ENCODE results near the gene GCH1.

GCH1 gene

DNA sequence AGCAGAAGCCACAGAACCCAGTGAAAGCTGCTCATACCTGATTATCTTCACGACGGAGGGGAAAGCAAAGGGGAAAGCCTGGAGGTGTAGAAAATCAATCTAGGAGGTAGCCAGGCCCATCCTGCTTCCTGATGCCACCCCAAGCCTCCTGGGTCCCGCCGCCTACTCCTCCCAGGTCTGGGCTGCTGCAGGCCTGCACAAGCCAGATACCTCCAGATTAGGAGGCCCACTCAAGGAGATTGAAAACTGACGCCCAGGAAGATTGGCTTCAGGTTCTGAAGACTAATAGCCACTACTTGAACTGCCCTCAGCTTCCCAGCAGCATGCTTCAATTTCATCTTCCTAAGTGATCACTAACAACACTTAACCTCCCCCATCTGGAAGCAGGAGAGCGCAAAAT lies 87.1 kb downstream of the GCH1 start:
- H3K4me3 ChIP-seq (ENCODE audit: low read depth, low read length, poor library complexity, severe bottlenecking): no peak overlapping the region
- TF ChIP-seq, protein P1, sequence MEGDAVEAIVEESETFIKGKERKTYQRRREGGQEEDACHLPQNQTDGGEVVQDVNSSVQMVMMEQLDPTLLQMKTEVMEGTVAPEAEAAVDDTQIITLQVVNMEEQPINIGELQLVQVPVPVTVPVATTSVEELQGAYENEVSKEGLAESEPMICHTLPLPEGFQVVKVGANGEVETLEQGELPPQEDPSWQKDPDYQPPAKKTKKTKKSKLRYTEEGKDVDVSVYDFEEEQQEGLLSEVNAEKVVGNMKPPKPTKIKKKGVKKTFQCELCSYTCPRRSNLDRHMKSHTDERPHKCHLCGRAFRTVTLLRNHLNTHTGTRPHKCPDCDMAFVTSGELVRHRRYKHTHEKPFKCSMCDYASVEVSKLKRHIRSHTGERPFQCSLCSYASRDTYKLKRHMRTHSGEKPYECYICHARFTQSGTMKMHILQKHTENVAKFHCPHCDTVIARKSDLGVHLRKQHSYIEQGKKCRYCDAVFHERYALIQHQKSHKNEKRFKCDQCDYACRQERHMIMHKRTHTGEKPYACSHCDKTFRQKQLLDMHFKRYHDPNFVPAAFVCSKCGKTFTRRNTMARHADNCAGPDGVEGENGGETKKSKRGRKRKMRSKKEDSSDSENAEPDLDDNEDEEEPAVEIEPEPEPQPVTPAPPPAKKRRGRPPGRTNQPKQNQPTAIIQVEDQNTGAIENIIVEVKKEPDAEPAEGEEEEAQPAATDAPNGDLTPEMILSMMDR (IDR thresholded peaks at IDR 0.05; ENCODE audit: low read length): no peak
- no peak for TF ChIP-seq EZH2 (IDR thresholded peaks at IDR 0.05; ENCODE audit: borderline replicate concordance, low read length)
- no peaks in the 10 kb centered on the region for H3K27me3 ChIP-seq (ENCODE audit: insufficient read depth, low read length)
- no peak overlapping the region for H3K9ac ChIP-seq (ENCODE audit: low read length)
- no peak overlapping the region for H3K27ac ChIP-seq (ENCODE audit: low read depth, low read length, poor library complexity, severe bottlenecking)
- no peaks in the 10 kb centered on the region for H3F3A ChIP-seq (ENCODE audit: insufficient read depth, low read length)
- no peaks in the 10 kb centered on the region for H3K4me1 ChIP-seq (ENCODE audit: insufficient read depth, low read length, severe bottlenecking)
- H3K9me3 ChIP-seq (ENCODE audit: low read length): no peaks in the 10 kb centered on the region
- H3K9me2 ChIP-seq (ENCODE audit: low read depth, low read length): no peaks in the 10 kb centered on the region
- H3K79me2 ChIP-seq (ENCODE audit: insufficient read depth, low read length): no peaks in the 10 kb centered on the region
- H3K36me3 ChIP-seq (ENCODE audit: insufficient read depth, low read length): no peaks in the 10 kb centered on the region
- H2AFZ ChIP-seq (ENCODE audit: low read length): no peak overlapping the region
- H3K4me2 ChIP-seq (ENCODE audit: low read length): no peak overlapping the region
- no peaks in the 10 kb centered on the region for H4K20me1 ChIP-seq (ENCODE audit: insufficient read depth, low read length)

GRCh38 chr14:54815016-54815415 lies 87.6 kb downstream of the GCH1 start:
- Histone ChIP-seq H2AFZ (ENCODE audit: low read length) (no peak overlapping the region), H3K4me2 (ENCODE audit: low read length) (no peak overlapping the region), H3K9ac (ENCODE audit: low read length) (no peak overlapping the region), H3K4me1 (ENCODE audit: insufficient read depth, low read length, severe bottlenecking) (no peaks in the 10 kb centered on the region), H3K27ac (ENCODE audit: low read depth, low read length, poor library complexity, severe bottlenecking) (no peak overlapping the region), H3K79me2 (ENCODE audit: insufficient read depth, low read length) (no peaks in the 10 kb centered on the region), H3F3A (ENCODE audit: insufficient read depth, low read length) (no peaks in the 10 kb centered on the region), H3K4me3 (ENCODE audit: low read depth, low read length, poor library complexity, severe bottlenecking) (no peak overlapping the region), H4K20me1 (ENCODE audit: insufficient read depth, low read length) (no peaks in the 10 kb centered on the region), H3K36me3 (ENCODE audit: insufficient read depth, low read length) (no peaks in the 10 kb centered on the region), H3K9me2 (ENCODE audit: low read depth, low read length) (no peaks in the 10 kb centered on the region), H3K27me3 (ENCODE audit: insufficient read depth, low read length) (no peaks in the 10 kb centered on the region), H3K9me3 (ENCODE audit: low read length) (no peaks in the 10 kb centered on the region)
- TF ChIP-seq, protein P1 (IDR thresholded peaks at IDR 0.05; ENCODE audit: low read length): no peak
- no peak for TF ChIP-seq EZH2 (IDR thresholded peaks at IDR 0.05; ENCODE audit: borderline replicate concordance, low read length)

DNA sequence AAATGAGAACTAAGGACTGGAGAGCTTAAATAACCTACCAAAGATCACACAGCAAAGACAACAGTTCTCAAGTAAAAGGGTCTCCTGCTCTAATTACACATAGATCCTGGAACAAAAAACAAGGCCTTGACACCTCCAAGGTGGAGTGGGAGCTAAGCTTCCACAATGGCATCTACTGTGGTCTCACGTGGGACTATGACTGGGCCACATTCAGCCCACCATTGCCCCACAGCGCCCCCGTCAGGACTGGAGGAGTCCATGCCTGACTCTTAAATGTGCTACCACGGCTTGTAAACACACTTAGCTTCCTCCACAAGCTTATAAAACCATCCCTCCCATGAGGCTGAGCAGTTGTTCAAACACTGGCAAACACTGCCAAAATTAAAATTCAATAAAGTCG lies 88.5 kb downstream of the GCH1 start:
- TF ChIP-seq, protein P1 (IDR thresholded peaks at IDR 0.05; ENCODE audit: low read length): peak; percentile 53; the same call in 1 of the 2 replicates
- no peak for TF ChIP-seq EZH2 (IDR thresholded peaks at IDR 0.05; ENCODE audit: borderline replicate concordance, low read length)
- Histone ChIP-seq H2AFZ (ENCODE audit: low read length) (no peak overlapping the region), H3K4me2 (ENCODE audit: low read length) (no peak overlapping the region), H3K4me3 (ENCODE audit: low read depth, low read length, poor library complexity, severe bottlenecking) (no peak overlapping the region), H3F3A (ENCODE audit: insufficient read depth, low read length) (no peaks in the 10 kb centered on the region), H3K27me3 (ENCODE audit: insufficient read depth, low read length) (no peaks in the 10 kb centered on the region), H3K9me3 (ENCODE audit: low read length) (no peaks in the 10 kb centered on the region), H3K9ac (ENCODE audit: low read length) (no peak overlapping the region), H3K36me3 (ENCODE audit: insufficient read depth, low read length) (no peaks in the 10 kb centered on the region), H3K79me2 (ENCODE audit: insufficient read depth, low read length) (no peaks in the 10 kb centered on the region), H3K4me1 (ENCODE audit: insufficient read depth, low read length, severe bottlenecking) (no peaks in the 10 kb centered on the region), H3K27ac (ENCODE audit: low read depth, low read length, poor library complexity, severe bottlenecking) (no peak overlapping the region), H3K9me2 (ENCODE audit: low read depth, low read length) (no peaks in the 10 kb centered on the region), H4K20me1 (ENCODE audit: insufficient read depth, low read length) (no peaks in the 10 kb centered on the region)
